Ecto neural progenitor cell (in vitro differentiated cells): ENCODE results near the gene KCNT2.
"Not testable (repeated sequence)": the region's sequence is repeated elsewhere in the genome, so short reads cannot be mapped to it uniquely, and the experiment has no call there.

Source experiments
- DNase-seq: peaks from one replicate; pipeline ENCODE4 v3.0.0-alpha.2; 2018; ENCODE audit warnings: low spot score

The KCNT2 gene

DNA sequence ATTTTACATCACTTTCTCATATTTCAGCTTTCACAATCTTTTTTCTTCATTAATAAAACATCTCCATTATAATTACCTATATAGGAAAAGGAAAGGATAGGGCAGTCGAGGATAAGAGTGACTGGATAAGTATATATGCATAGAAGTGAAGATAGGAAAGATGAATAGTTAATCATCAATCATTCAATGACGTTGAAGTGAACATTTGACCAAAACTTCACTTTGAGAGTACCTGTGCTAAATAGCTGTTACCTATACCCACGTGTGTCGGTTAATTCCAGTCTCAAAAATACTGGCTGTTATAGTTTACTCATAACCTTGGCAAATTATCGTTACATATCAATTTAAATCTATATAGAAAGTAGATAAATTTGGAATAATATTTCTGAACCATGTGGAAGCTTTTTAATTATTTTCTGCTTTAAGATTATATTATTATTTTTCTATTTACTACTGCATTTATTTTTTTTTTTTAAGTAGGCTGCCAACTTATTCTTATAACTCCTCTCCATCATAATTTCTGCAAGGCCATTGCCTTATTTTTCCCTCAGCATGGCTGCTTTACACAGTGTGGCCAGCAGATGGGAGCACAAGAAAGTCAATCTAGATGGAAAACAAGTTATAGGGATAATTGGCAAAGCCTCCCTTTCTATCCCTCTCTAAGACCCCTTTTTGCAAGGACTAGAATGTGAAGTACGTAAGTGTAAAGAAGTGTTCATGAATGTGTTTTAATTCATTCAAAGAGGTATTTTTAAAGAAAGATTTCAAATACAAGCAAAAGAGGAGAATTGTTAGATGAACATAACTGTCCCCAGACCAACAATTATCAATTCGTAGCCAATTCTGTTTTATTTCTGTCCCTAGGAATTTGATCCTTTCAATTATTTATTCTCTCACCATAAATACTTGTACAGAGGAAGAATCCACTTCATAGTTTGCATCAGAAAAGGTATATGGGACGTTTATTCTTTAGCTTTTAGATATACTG lies 290.4 kb downstream of the KCNT2 start:
- no peak for DNase-seq

GRCh38 chr1:196312739-196313138 lies 295.5 kb downstream of the KCNT2 start:
- no peak for DNase-seq

- no peak for DNase-seq
These were observed 298.9 kb downstream of the KCNT2 start for GRCh38 chr1:196309386-196309785.

- no peak for DNase-seq
These were observed 300.1 kb downstream of the KCNT2 start for GRCh38 chr1:196308176-196308575.

- DNase-seq = no peak
These were observed 301.8 kb downstream of the KCNT2 start for GRCh38 chr1:196306421-196306820.

DNA sequence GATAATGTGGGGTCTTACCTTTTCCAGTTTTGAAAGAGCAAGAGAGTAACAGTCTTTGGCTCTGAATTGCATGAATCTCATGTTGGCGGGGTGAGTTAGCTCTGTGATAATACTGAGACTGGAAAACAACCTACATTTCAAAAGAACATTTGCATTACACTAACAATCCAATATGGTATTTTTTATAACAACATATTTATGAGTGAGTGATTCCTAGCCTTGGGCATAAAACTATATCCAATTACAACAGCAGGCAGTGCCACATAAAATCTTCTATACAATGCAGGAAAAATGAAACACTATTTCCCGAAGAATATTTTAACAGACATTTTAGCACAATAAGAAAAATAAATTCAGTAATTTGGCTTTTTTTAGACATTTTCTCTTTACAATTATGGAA lies 303.0 kb downstream of the KCNT2 start:
- no peak for DNase-seq

- no peak for DNase-seq
These were observed 305.3 kb downstream of the KCNT2 start for GRCh38 chr1:196302981-196303380.

DNA sequence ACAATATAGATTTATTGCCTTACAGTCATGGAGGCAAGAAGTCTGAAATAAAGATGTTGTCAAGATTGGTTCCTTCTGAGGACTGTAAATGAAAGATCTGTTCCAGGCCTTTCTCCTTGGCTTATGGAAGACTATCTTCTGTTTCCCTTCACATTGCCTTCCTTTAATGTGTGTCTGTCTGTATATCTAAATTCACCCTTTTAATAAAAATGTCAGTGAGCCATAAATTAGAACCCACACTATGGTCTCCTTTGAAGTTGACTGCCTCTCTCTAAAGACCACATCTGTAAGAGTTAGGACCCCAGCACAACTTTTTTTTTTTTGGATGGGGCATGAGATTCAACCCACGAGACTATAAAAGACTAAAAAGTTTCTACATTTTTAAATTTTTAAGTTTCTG lies 305.8 kb downstream of the KCNT2 start:
- no peak for DNase-seq

DNA sequence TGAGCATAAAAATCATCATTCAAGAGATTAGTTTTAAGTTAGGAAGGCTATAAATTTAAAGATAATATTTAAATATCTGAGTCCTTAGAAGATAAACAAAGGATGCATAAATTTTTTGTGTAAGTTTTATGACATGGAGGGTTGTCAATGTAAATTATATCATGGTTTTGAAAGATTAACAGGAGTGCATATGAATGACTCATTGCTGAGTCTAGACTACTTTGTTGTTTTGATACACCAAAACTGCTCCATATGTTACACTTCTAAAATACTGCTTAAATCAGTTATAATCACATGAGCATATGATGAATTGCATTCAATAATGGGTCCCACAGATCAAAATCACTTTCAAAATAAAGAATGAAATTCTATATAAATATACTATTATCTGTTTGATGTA lies 312.5 kb downstream of the KCNT2 start:
- no peak for DNase-seq

DNA sequence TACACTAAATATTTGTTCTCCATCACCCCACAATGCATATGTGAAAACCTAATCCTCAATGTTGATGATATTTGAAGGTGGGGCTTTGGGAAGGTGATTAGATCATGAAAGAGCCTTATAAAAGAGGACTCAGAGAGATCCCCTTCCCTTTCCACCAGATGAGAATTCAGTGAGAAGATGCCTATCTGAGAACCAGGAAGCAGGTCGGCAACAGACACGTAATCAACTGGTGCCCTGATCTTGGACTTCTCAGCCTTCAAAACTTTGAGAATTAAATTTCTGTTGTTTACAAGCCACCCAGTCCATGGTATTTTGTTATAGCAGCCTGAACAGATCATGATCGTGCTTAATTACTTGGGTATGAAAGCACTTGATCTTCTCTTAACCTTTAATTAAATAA lies 329.4 kb downstream of the KCNT2 start:
- no peak for DNase-seq

GRCh38 chr1:196277860-196278259 lies 330.4 kb downstream of the KCNT2 start:
- DNase-seq = no peak

DNA sequence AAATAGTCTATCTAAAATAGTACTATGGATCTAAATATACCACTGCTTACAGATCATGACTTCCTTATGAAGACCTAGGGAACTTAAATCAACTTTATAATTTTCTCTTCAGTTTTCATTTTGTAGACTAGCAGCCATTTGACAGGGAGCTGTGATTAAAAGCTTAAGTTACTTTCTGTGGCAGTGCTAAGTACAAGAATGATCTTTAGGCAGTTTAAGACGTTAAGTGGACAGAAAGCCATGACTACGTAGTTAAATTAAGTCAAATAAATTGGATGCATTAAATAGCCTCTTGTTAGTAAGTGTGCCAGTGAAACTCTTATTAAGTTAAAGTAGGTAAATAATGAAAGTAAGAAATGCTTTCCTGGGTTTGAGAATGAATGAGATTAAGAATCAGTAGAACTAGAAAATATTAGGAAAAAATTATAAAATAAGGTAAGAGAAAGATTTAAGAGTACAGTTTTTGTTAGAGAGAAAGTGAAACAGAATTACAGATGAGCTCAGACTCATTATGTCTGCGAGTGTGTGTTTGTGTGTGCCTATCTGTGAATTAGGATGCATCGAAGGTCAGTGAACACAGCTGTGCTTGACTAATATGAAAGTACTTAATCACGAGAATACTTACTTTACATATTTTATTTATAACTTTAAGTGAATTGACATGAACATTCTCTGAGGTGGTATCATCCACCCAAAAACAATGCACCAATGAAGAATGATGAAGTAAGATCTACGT lies 336.9 kb downstream of the KCNT2 start:
- DNase-seq = no peak

DNA sequence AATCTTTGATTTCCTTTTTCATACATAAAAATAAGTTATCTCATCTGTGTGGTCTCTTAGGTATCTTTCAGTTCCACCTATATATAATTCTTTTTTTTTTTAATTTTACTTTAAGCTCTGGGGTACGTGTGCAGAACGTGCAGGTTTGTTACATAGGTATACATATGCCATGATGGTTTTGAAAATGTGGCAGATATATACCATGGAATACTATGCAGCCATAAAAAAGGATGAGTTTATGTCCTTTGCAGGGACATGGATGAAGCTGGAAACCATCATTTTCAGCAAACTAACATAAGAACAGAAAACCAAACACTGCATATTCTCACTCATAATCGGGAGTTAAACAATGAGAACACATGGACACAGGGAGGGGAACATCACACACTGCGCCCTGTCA lies 345.2 kb downstream of the KCNT2 start:
- DNase-seq = not testable (repeated sequence)

GRCh38 chr1:196260270-196260669 lies 348.0 kb downstream of the KCNT2 start:
- DNase-seq = no peak

DNA sequence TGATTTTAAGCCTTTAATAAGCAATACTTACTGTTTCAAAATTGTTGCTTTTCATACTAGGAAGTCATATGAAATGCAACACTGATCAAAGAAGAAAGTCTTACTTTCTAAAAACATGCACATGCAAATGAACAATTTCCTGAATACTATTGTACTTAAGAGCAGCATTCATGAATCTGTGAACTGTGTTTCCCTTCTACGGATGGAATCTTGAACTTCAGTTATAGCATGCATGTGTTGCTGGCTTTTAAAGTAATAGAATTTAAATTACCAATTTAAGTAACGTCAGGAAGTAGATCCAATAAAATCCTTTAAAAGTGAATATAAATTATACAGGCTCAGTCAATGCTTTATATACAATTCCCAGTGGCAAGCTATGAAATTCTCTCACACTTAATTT lies 348.9 kb downstream of the KCNT2 start:
- no peak for DNase-seq

DNA sequence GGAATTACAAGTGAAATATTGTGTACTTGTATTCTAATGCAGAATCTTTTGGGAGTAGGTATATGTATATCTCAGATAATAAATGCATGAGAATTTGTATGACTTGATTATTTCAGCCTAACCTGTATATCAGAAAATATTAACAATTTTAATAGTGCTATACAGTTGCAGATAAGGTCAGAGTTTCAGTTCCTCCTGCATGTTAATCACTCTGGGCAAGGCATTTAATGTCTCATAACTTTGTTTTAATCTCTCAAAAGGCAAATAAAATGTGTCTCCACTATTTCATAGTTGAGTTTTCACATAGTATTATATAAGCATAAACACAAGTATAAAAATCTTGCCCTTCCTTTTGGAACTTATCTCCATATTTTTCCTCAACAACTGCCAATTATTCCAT lies 352.5 kb downstream of the KCNT2 start:
- DNase-seq = no peak

DNA sequence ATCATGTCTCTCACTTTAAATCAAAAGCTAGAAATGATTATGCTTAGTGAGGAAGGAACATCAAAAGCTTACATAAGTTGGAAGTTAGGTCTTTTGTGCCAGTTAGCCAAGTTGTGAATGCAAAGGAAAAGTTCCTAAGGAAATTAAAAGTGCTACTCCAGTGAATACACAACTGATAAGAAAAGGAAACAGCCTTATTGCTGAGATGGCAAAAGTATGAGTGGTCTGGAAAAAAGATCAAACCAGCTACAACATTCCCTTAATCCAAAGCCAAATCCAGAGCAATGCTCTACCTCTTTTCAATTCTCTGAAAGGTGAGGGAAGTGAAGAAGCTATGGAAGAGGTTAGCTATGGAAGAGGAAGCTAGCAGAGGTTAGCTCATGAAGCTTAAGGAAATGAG lies 378.7 kb downstream of the KCNT2 start:
- DNase-seq = no peak

- no peak for DNase-seq
These were observed 393.4 kb downstream of the KCNT2 start for GRCh38 chr1:196214866-196215265.

DNA sequence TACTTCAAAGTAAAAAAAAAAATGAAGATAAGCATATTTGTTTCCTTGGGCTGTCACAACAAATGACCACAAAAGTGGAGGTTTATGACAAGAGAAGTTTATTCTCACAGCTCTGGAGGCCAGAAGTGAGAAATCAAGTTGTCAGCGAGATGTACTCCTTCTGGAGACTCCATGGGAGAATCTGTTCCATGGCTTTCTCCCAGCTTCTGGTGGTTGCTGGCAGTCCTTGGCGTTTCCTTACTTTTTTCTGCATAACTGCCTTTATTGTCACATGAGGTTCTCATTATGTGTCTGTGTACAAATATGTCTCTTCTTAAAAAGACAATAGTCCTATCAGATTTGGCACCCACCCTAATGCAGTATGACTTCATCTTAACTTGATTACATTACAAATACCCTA lies 398.3 kb downstream of the KCNT2 start:
- DNase-seq = no peak

DNA sequence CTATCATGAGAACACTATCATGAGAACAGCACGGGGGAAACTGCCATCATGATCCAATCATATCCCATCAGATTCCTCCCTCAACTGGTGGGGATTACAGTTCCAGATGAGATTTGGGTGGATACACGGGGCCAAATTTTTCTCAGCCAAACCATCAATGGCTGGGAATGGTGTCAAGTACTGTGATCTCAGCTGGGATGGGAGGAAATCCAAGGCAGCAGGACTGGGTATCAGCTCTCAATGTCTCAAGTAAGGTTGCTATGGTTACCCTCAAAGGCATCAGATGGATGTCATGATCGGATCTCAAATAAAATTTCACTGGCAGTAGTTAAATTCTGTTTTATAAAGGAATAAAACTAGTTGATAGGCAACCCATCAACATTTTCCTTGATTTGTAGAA lies 399.0 kb downstream of the KCNT2 start:
- DNase-seq = no peak

DNA sequence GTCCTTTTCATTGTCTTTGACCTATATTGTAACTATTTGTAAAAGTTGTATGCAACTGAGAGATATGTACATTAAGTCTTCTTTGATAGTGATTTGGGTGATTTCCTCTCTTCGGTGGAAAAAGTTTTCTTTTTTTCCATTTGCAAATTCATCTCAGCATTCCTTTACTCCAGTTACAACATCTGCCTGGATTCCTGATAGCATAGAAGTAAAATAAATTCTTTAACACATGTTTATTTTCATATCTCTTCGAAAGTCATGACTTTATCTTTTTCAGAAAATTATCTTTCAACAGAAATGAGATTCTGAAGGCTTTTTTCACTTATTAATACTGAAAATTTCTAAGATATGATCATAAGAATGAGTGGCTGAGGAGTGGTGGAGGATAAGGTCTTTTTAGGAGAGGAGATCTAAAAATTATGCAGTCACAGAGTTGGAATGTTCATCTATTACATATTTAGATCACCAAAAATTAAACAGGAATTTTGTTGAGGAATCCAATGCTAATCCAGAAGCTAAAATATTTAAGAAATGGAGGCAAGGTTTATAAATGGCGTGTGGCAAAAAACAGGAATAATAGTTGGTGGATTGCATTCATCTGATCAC lies 400.5 kb downstream of the KCNT2 start:
- no peak for DNase-seq

GRCh38 chr1:196205882-196206281 lies 402.4 kb downstream of the KCNT2 start:
- DNase-seq = no peak

DNA sequence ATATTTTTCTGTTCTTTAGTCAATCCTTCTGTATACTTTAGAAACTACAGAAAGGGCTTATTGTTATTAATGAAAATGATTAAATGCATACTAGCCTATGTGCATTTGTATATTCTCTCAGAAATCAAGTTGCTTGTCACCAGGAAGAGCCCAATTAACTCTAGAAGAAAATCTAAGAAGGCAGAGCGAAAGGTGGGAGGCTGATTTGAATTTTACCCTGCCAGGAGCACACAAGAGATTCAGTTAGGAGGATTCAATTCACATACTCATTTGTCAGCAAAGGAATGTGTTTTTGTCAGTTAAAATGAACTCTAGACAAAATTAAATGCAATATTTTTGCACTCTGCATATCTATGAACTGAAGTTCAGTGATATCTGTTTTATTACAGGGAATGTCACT lies 411.8 kb downstream of the KCNT2 start:
- DNase-seq = no peak
